ENCODE results near the gene KRTAP4-11.
"Not testable (repeated sequence)": the region's sequence is repeated elsewhere in the genome, so short reads cannot be mapped to it uniquely, and the experiment has no call there.

KRTAP4-11 gene

GRCh38 chr17:41083427-41083826, 34.7 kb downstream of the KRTAP4-11 start:
- not testable (repeated sequence) for DNase-seq

GRCh38 chr17:41082626-41083025, 35.5 kb downstream of the KRTAP4-11 start:
- DNase-seq: no peak

- DNase-seq: no peak
Measured at GRCh38 chr17:41076788-41077187, 41.4 kb downstream of the KRTAP4-11 start.

- DNase-seq: no peak
Measured at GRCh38 chr17:41073676-41074075, 44.5 kb downstream of the KRTAP4-11 start.

GRCh38 chr17:41071606-41072360, 46.4 kb downstream of the KRTAP4-11 start:
- no peak for DNase-seq

GRCh38 chr17:41069031-41069430, 49.1 kb downstream of the KRTAP4-11 start:
- DNase-seq: no peak

- no peak for DNase-seq
Measured at GRCh38 chr17:41067281-41067680, 50.9 kb downstream of the KRTAP4-11 start.
